Dendritic cell treated with granulocyte-macrophage colony-stimulating factor and Interleukin-4, amounts not matched to agents 40 ng/mL and 50 ng/mL, for 4 days (primary cell): Measurements from ENCODE around the gene RELCH.

Experiments
- H3K27ac Mint-ChIP-seq: one replicate; pipeline ENCODE4 v1.8.0; 2022; ENCODE audit warnings: mild to moderate bottlenecking, mixed read lengths
- H3K27me3 Mint-ChIP-seq: one replicate; pipeline ENCODE4 v1.8.0; 2022; ENCODE audit warnings: mild to moderate bottlenecking, mixed read lengths
- H3K36me3 Mint-ChIP-seq: one replicate; pipeline ENCODE4 v1.8.0; 2022; ENCODE audit warnings: low read depth, mixed read lengths
- H3K4me1 Mint-ChIP-seq: one replicate; pipeline ENCODE4 v1.8.0; 2022; ENCODE audit warnings: low read depth, mixed read lengths
- H3K4me3 Mint-ChIP-seq: one replicate; pipeline ENCODE4 v1.8.0; 2022; ENCODE audit warnings: mild to moderate bottlenecking, moderate library complexity, mixed read lengths
- H3K9me3 Mint-ChIP-seq: one replicate; pipeline ENCODE4 v1.8.0; 2022; ENCODE audit warnings: mixed read lengths
- intact Hi-C: fragments of 100-400 bp; cut with micrococcal nuclease; formaldehyde crosslinking; loops from one replicate; pipeline ENCODE4 v1.15.0; 2022

Gene RELCH

DNA sequence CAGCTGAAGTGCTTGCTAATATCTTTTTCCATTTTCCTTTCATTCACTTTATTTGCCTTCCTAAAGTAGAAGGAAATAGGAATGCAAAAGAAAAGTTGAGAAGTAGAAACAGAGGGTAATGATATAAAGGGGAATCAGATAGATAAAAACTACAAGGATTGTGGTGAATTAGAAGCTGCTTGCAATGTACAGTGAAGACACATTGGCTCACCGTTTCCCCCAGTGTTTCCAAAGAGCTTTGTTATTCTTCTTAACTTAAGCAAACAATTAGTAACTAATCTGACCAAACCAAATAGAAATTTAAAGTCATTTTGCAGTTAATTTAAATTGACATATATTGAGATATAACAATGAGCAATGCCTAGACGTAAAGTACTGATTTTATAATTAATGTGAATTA, 63.4 kb downstream of the RELCH start:
- no peak overlapping the region for H3K27ac Mint-ChIP-seq
- H3K27me3 Mint-ChIP-seq: no peaks in the 10 kb centered on the region
- H3K4me1 Mint-ChIP-seq: no peaks in the 10 kb centered on the region
- peaks cover 43% of the 10 kb centered on the region for H3K36me3 Mint-ChIP-seq
- H3K4me3 Mint-ChIP-seq: no peak overlapping the region
- intact Hi-C loops: loop anchor here (1.0 kb wide), 1 partner anchor 67 kb away; no protein-coding TSS in a partner anchor
- no peaks in the 10 kb centered on the region for H3K9me3 Mint-ChIP-seq

GRCh38 chr18:62258093-62258492, 71.0 kb downstream of the RELCH start:
- no peak overlapping the region for H3K4me3 Mint-ChIP-seq
- no peak overlapping the region for H3K27ac Mint-ChIP-seq
- intact Hi-C loops: no loop called here
- H3K4me1 Mint-ChIP-seq: peaks cover 15% of the 10 kb centered on the region
- peaks cover 43% of the 10 kb centered on the region for H3K36me3 Mint-ChIP-seq
- H3K27me3 Mint-ChIP-seq: no peaks in the 10 kb centered on the region
- no peaks in the 10 kb centered on the region for H3K9me3 Mint-ChIP-seq

GRCh38 chr18:62258616-62259015, 71.6 kb downstream of the RELCH start:
- intact Hi-C loops: no loop called here
- Mint-ChIP-seq H3K27me3 (no peaks in the 10 kb centered on the region), H3K9me3 (no peaks in the 10 kb centered on the region), H3K36me3 (peaks cover 45% of the 10 kb centered on the region), H3K27ac (peak overlapping the region; percentile 27), H3K4me1 (peaks cover 15% of the 10 kb centered on the region), H3K4me3 (no peak overlapping the region)

DNA sequence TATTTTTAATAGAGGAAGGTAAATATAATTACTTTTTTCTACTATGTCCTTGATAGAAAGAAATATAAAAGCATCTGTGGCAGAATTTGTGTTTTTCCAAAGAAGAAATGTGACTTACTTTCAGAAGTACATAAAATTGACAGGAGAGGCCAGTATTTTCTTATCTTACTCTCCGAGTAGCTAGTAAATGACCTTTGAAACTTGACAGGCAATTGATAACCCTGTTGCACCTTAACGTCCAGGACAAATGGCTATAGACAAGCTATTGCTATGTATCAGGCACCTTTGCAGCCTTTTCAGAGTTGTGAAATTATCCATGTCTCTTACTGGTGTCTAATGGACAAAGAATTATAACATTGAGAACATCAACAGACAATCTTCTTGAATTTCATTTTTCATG, 75.0 kb downstream of the RELCH start:
- H3K4me1 Mint-ChIP-seq: peaks cover 15% of the 10 kb centered on the region
- H3K27ac Mint-ChIP-seq: no peak overlapping the region
- no peak overlapping the region for H3K4me3 Mint-ChIP-seq
- intact Hi-C loops: no loop called here
- H3K9me3 Mint-ChIP-seq: no peaks in the 10 kb centered on the region
- peaks cover 47% of the 10 kb centered on the region for H3K36me3 Mint-ChIP-seq
- H3K27me3 Mint-ChIP-seq: no peaks in the 10 kb centered on the region

DNA sequence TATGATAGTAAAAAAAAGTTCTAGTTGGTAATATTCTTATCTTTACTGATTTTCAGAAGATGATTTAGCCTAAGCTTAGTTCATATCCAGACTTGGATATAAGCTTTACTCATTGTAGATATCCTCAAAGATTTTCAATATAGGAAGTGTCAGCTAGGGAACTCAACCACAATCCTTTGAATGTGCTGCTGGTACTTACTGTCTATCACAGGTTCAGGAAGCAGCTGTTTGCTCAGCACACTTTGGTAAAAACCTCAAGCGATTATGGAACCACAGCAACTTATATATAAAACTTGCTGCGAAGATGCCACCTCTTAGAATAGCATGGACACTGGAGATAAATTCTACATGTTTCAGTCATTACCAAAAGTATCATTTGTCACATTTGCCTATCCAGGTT, 77.9 kb downstream of the RELCH start:
- Mint-ChIP-seq H3K27ac (no peak overlapping the region), H3K9me3 (no peaks in the 10 kb centered on the region), H3K4me1 (peaks cover 3% of the 10 kb centered on the region), H3K4me3 (no peak overlapping the region), H3K36me3 (peaks cover 51% of the 10 kb centered on the region), H3K27me3 (no peaks in the 10 kb centered on the region)
- intact Hi-C loops: no loop called here

GRCh38 chr18:62277045-62277444, 90.0 kb downstream of the RELCH start:
- Mint-ChIP-seq H3K9me3 (no peaks in the 10 kb centered on the region), H3K27me3 (no peaks in the 10 kb centered on the region), H3K4me1 (peaks cover 18% of the 10 kb centered on the region), H3K36me3 (peaks cover 35% of the 10 kb centered on the region), H3K4me3 (no peak overlapping the region), H3K27ac (no peak overlapping the region)
- intact Hi-C loops: no loop called here

DNA sequence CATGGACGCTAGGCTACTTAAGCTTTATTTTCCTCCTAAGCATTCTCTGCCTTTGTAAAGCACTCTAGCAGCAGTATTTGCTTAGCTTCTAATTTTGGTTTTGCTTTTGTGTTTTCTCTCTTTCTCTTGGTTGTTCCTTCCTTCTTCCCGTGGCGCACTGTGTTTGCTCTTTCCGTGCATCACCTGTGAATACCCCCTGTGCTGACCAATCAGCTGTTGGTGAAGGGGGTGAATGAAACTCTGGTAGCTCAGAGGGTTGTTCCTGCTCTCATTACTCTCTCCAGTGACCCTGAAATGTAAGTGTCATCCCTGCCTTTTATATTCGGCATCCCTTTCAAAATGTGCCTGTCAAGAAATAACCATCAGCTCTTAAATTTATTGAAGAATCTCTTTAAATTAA, 92.5 kb downstream of the RELCH start:
- H3K4me3 Mint-ChIP-seq: no peak overlapping the region
- H3K27ac Mint-ChIP-seq: peak overlapping the region; percentile 9
- no peaks in the 10 kb centered on the region for H3K27me3 Mint-ChIP-seq
- no peaks in the 10 kb centered on the region for H3K9me3 Mint-ChIP-seq
- H3K4me1 Mint-ChIP-seq: peaks cover 19% of the 10 kb centered on the region
- intact Hi-C loops: no loop called here
- peaks cover 49% of the 10 kb centered on the region for H3K36me3 Mint-ChIP-seq

DNA sequence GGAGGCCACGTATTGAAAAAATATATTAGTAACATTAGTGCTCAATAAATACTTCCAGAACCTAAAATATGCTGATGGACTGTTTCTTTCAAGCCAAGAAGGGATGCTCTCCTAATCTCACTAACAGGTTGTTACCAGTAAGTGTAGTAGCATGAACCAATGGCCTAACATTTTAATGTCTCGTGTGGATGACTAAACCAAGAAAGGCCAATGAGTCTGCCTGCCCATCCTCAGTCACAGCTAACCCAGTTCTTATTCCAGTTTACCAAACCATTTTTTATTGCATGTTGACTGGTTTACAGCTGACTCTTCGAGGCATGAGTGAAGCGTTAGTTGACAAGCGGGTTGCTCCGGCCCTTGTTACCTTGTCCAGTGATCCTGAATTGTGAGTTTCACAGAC, 93.0 kb downstream of the RELCH start:
- no peak overlapping the region for H3K4me3 Mint-ChIP-seq
- H3K36me3 Mint-ChIP-seq: peaks cover 48% of the 10 kb centered on the region
- H3K27ac Mint-ChIP-seq: no peak overlapping the region
- H3K27me3 Mint-ChIP-seq: no peaks in the 10 kb centered on the region
- intact Hi-C loops: no loop called here
- peaks cover 24% of the 10 kb centered on the region for H3K4me1 Mint-ChIP-seq
- H3K9me3 Mint-ChIP-seq: no peaks in the 10 kb centered on the region

- no peaks in the 10 kb centered on the region for H3K9me3 Mint-ChIP-seq
- peaks cover 31% of the 10 kb centered on the region for H3K4me1 Mint-ChIP-seq
- intact Hi-C loops: no loop called here
- H3K4me3 Mint-ChIP-seq: no peak overlapping the region
- peaks cover 51% of the 10 kb centered on the region for H3K36me3 Mint-ChIP-seq
- no peaks in the 10 kb centered on the region for H3K27me3 Mint-ChIP-seq
- H3K27ac Mint-ChIP-seq: peak overlapping the region; percentile 77
These were observed 93.7 kb downstream of the RELCH start for GRCh38 chr18:62280786-62281185.

GRCh38 chr18:62281684-62282083, 94.6 kb downstream of the RELCH start:
- Mint-ChIP-seq H3K9me3 (no peaks in the 10 kb centered on the region), H3K27me3 (no peaks in the 10 kb centered on the region), H3K4me3 (no peak overlapping the region), H3K27ac (no peak overlapping the region), H3K36me3 (peaks cover 51% of the 10 kb centered on the region), H3K4me1 (peaks cover 36% of the 10 kb centered on the region)
- intact Hi-C loops: no loop called here

DNA sequence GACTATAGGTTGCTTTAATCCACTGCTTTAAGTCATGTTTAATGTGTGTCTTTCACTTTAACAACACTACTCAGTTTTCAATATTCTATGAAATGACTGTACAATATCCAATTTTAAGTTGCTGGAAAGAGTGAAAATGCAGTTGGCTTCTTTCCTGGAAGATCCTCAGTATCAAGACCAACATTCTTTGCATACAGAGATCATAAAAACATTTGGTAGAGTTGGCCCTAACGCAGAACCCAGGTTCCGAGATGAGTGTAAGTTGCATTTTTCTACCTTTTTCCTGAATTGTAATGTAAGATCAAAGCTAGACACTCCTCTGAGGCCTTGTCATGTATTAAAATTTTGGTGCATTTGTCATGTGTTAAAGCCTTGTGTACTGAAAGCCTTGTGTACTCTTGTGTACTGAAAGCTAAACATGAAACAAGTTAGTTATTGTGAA, 95.2 kb downstream of the RELCH start:
- no peak overlapping the region for H3K27ac Mint-ChIP-seq
- peaks cover 31% of the 10 kb centered on the region for H3K4me1 Mint-ChIP-seq
- H3K9me3 Mint-ChIP-seq: no peaks in the 10 kb centered on the region
- H3K4me3 Mint-ChIP-seq: no peak overlapping the region
- H3K36me3 Mint-ChIP-seq: peaks cover 46% of the 10 kb centered on the region
- intact Hi-C loops: no loop called here
- H3K27me3 Mint-ChIP-seq: no peaks in the 10 kb centered on the region

GRCh38 chr18:62284637-62285036, 97.6 kb downstream of the RELCH start:
- Mint-ChIP-seq H3K9me3 (no peaks in the 10 kb centered on the region), H3K4me3 (no peak overlapping the region), H3K4me1 (peaks cover 48% of the 10 kb centered on the region), H3K36me3 (peaks cover 46% of the 10 kb centered on the region), H3K27ac (peak overlapping the region; percentile 76), H3K27me3 (no peaks in the 10 kb centered on the region)
- intact Hi-C loops: no loop called here

DNA sequence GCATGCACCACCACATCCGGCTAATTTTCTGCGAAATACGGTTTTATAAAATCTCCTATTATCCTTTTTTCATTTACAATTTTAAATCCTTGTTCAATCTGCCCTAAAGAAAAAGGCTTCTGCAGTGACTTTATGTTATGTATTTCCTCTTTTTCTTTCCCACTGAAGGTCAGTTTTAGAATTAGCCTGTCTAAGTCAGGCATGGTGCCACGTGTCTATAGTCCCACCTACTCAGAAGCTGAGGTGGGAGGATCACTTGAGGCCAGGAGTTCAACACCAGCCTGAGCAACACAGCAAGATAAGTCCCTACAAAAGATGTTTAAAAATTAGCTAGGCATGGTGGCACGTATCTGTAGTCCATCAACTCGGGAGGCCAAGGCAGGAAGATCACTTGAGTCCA, 98.2 kb downstream of the RELCH start:
- Mint-ChIP-seq H3K36me3 (peaks cover 43% of the 10 kb centered on the region), H3K4me3 (no peak overlapping the region), H3K27me3 (no peaks in the 10 kb centered on the region), H3K27ac (peak overlapping the region; percentile 76), H3K9me3 (no peaks in the 10 kb centered on the region), H3K4me1 (peaks cover 51% of the 10 kb centered on the region)
- intact Hi-C loops: no loop called here

DNA sequence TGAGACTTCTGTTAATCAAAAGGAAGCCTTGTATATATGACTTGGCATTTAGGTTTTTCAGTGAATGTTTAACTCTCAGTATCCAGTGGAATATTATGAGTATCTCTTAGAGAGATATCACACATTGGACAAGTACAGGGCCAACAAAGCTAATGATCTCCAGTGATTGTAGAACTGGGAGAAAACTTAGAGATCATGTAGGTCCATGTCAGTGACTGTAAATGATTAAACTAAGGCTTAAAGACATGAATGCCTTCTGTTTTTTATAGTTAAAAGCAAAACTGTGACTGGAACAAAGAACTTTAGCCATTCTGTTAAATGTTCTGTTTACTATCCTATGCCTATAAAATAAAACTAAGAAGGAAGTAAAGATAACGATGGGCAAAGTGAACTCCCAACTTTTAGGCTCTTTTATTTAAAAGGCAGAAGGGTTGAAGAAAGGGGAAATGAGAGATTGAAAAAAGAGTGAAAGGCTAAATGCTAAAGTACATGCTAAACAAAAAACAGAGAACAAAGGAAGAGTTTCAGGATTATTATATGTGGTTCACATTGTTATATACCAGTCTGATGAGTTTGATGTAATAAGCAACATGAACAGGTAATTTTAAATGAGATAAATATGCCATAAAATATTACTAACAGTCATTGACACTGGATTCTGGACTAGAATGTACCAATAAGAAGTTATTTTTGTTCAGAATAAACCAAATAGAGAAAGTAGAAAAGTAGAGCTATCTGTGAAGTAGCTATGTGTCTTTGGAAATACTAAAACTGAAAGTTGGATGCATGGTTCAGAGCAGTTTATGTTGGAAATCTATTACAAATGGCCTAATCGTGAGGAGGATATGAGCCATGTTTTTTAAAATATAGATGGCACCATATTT, 101.0 kb downstream of the RELCH start:
- Mint-ChIP-seq H3K27ac (peak overlapping the region; percentile 93), H3K4me3 (peak overlapping the region; percentile 57), H3K27me3 (no peaks in the 10 kb centered on the region), H3K36me3 (peaks cover 27% of the 10 kb centered on the region), H3K9me3 (no peaks in the 10 kb centered on the region), H3K4me1 (peaks cover 46% of the 10 kb centered on the region)
- intact Hi-C loops: no loop called here

DNA sequence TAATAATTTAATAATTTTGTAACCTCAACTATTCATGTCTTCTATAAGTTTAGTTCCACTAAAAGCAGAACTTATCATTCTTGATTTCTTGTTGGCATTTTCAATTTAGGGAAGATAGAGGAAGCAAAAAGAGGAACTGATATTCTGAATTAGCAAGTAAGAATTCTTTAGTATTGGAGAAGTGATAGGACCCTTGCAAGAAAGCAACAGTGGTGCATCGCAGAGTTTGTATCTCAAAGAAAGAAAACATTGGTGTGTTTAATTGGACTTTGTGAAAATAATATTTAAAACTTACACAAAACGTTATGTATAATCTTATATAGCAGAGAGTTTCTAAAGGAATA, 101.6 kb downstream of the RELCH start:
- Mint-ChIP-seq H3K9me3 (no peaks in the 10 kb centered on the region), H3K27ac (peak overlapping the region; percentile 93), H3K36me3 (peaks cover 21% of the 10 kb centered on the region), H3K4me1 (peaks cover 46% of the 10 kb centered on the region), H3K27me3 (no peaks in the 10 kb centered on the region), H3K4me3 (no peak overlapping the region)
- intact Hi-C loops: no loop called here
